Activated CD4-positive, alpha-beta memory T cell treated with anti-CD3 and anti-CD28 coated beads for 36 hours (primary cell): ENCODE results near the gene ANKS1B. TPM values are rescaled to one million over a fixed set of nuclear protein-coding genes. Genes with fewer than 3 reads are reported as not detected.
"Not testable (repeated sequence)": the region's sequence is repeated elsewhere in the genome, so short reads cannot be mapped to it uniquely, and the experiment has no call there.

Experiments used
- CTCF ChIA-PET: fragments of 350-600 bp; sonication (Branson Sonifier 250); formaldehyde crosslinking; loops from one replicate; lab custom pipeline; 2021; ENCODE audit warnings: antibody characterized with exemption, inconsistent platforms; lab: Charles Lee
- POLR2A ChIA-PET: fragments of 350-600 bp; sonication (Branson Sonifier 250); formaldehyde crosslinking; loops from one replicate; lab custom pipeline; 2021; ENCODE audit warnings: antibody characterized with exemption; lab: Charles Lee
- DNase-seq: peaks from one replicate; pipeline ENCODE4 v3.0.0-alpha.2; 2020
- H3K27ac Mint-ChIP-seq: one replicate; pipeline ENCODE4 v1.8.0; 2021; ENCODE audit warnings: mixed read lengths
- H3K27me3 Mint-ChIP-seq: one replicate; pipeline ENCODE4 v1.8.0; 2021; ENCODE audit warnings: mixed read lengths
- H3K36me3 Mint-ChIP-seq: one replicate; pipeline ENCODE4 v1.8.0; 2021; ENCODE audit warnings: mixed read lengths
- H3K4me1 Mint-ChIP-seq: one replicate; pipeline ENCODE4 v1.8.0; 2021; ENCODE audit warnings: low read depth, mixed read lengths
- H3K4me3 Mint-ChIP-seq: one replicate; pipeline ENCODE4 v1.8.0; 2021; ENCODE audit warnings: mild to moderate bottlenecking, mixed read lengths
- H3K9me3 Mint-ChIP-seq: one replicate; pipeline ENCODE4 v1.8.0; 2021; ENCODE audit warnings: mixed read lengths
- intact Hi-C: fragments of 100-400 bp; cut with micrococcal nuclease; formaldehyde crosslinking; loops from one replicate; pipeline ENCODE4 v1.15.1; 2023
- total RNA-seq, 2 experiments: library from RNA; stranded (reverse); gene quantifications; one replicate each; pipeline ENCODE4 v1.2.3, GENCODE V29; 2021

ANKS1B gene
- total RNA-seq, 2 experiments from 2014 or later = 0.97 to 1.0 TPM

DNA sequence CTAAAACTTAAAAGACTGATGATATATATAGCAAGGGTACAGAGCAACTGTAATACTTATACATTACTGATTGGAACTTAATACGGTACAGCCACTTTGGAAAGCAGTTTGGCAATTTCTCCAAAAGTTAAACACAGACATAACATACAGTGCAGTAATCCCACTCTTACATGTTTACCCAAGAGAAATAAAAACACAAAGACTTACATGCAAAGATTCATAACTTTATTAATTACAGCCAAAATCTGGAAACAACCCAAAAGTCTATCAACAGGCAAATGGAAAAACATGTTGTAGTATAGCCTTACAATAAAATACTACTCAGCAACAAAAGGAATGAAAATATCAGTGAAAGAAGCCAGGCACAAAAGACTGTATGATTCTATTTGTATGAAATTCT, 252.6 kb downstream of the ANKS1B start:
- ChIA-PET POLR2A (no interaction called here), CTCF (no interaction called here)
- no peak overlapping the region for H3K4me3 Mint-ChIP-seq
- H3K9me3 Mint-ChIP-seq = peaks cover 12% of the 10 kb centered on the region
- H3K27ac Mint-ChIP-seq = no peak overlapping the region
- DNase-seq = no peak
- no peaks in the 10 kb centered on the region for H3K4me1 Mint-ChIP-seq
- intact Hi-C loops = no loop called here
- H3K36me3 Mint-ChIP-seq = no peaks in the 10 kb centered on the region
- no peaks in the 10 kb centered on the region for H3K27me3 Mint-ChIP-seq

DNA sequence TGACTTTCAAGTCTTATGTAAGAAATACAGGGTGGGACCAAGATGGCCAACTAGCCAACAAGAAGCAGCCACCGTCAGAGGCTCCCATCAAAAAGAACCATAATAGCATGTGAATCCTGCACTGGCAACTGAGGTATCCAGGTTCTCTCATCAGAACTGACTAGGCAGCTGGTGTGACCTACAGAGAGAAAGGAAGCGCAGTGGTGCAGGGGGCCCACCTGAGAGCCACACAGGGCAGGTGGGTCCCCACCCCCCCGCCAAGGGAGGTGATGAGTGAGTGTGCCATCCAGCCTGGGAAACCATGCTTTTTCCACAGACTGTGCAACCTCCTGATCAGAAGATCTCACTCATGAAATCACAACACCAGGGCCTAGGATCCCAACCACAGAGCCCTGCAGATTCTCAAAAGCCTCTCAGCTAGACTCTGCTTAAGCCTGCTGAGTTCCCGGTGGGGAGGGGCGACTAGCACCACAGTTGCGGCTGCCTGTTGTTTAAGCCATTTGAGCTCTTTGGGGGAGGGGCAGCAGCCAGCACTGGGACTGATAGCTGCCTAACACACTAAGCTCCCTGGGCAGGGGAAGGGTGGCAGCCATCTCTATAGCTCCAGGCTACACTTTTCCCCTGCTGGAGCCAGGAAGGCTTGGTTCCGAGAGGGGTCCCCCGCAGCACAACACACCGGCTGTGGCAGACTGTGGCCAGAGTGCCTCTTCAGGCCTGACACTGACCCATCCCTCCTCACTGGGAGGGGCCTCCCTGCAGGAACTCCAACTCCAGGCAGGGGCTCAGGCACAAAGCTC, 261.8 kb downstream of the ANKS1B start:
- DNase-seq = no peak
- ChIA-PET POLR2A (no interaction called here), CTCF (no interaction called here)
- H3K36me3 Mint-ChIP-seq = no peaks in the 10 kb centered on the region
- no peak overlapping the region for H3K27ac Mint-ChIP-seq
- H3K9me3 Mint-ChIP-seq = peaks cover 8% of the 10 kb centered on the region
- no peak overlapping the region for H3K4me3 Mint-ChIP-seq
- no peaks in the 10 kb centered on the region for H3K27me3 Mint-ChIP-seq
- intact Hi-C loops = no loop called here
- H3K4me1 Mint-ChIP-seq = no peaks in the 10 kb centered on the region

DNA sequence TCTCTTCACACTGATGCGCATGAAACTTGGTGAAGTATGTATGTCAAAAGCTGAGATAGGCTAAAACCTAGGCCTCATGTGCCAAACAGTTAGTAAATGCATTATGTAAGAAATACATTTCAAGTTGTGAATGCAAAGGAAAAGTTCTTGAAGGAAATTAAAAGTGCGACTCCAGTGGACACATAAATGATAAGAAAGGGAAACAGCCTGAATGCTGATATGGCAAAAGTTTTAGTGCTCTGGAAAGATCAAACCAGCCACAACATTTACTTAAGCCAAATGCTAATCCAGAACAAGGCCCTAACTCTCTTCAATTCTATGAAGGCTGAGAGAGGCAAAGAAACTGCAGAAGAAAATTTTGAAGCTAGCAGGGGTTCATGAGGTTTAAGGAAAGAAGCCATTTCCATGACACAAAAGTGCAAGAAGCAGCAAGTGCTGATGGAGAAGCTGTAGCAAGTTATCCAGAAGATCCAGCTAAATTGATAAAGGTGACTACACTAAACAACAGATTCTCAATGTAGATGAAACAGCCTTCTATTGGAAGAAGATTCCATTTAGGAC, 262.9 kb downstream of the ANKS1B start:
- intact Hi-C loops = no loop called here
- Mint-ChIP-seq H3K9me3 (peaks cover 3% of the 10 kb centered on the region), H3K27me3 (no peaks in the 10 kb centered on the region), H3K27ac (no peak overlapping the region), H3K4me3 (no peak overlapping the region), H3K4me1 (no peaks in the 10 kb centered on the region), H3K36me3 (no peaks in the 10 kb centered on the region)
- DNase-seq = no peak
- POLR2A ChIA-PET = no interaction called here
- CTCF ChIA-PET = no interaction called here

DNA sequence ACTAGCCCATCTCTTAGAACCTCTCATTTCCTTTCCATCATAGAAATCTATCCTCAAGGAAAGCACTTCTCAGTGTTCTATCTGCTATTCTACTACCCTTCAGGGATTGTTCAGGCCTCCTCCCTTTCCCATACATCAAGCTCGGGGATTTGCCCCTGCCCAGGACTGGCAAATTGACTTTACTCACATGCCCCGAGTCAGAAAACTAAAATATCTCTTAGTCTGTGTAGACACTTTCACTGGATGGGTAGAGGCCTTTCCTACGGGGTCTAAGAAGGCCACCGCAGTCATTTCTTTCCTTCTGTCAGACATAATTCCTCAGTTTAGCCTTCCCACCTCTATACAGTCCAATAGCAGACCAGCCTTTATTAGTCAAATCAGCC, 264.7 kb downstream of the ANKS1B start:
- intact Hi-C loops = not testable (repeated sequence)

DNA sequence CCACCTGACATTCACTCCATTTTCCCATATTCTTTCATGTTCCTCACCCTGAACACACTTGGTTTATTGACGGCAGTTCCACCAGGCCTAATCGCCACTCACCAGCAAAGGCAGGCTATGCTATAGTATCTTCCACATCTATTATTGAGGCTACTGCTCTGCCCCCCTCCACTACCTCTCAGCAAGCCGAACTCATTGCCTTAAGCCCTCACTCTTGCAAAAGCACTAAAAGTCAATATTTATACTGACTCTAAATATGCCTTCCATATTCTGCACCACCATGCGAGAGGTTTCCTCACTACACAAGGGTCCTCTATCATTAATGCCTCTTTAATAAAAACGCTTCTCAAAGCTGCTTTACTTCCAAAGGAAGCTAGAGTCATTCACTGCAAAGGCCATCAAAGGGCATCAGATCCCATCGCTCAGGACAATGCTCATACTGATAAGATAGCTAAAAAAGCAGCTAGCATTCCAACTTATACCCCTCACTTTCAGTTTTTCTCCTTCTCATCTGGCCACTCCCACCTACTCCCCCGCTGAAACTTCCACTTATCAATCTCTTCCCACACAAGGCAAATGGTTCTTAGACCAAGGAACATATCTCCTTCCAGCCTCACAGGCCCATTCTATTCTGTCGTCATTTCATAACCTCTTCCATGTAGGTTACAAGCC, 265.2 kb downstream of the ANKS1B start:
- H3K27ac Mint-ChIP-seq, H3K36me3 Mint-ChIP-seq, H3K27me3 Mint-ChIP-seq, H3K4me1 Mint-ChIP-seq, DNase-seq, intact Hi-C loops, H3K4me3 Mint-ChIP-seq, POLR2A ChIA-PET, H3K9me3 Mint-ChIP-seq, CTCF ChIA-PET: not testable (repeated sequence)

More for the DNA sequence above, 264.7 kb downstream of the ANKS1B start:
- CTCF ChIA-PET, POLR2A ChIA-PET, H3K27ac Mint-ChIP-seq, H3K4me3 Mint-ChIP-seq, H3K36me3 Mint-ChIP-seq, DNase-seq, H3K4me1 Mint-ChIP-seq, H3K27me3 Mint-ChIP-seq, H3K9me3 Mint-ChIP-seq: not testable (repeated sequence)

DNA sequence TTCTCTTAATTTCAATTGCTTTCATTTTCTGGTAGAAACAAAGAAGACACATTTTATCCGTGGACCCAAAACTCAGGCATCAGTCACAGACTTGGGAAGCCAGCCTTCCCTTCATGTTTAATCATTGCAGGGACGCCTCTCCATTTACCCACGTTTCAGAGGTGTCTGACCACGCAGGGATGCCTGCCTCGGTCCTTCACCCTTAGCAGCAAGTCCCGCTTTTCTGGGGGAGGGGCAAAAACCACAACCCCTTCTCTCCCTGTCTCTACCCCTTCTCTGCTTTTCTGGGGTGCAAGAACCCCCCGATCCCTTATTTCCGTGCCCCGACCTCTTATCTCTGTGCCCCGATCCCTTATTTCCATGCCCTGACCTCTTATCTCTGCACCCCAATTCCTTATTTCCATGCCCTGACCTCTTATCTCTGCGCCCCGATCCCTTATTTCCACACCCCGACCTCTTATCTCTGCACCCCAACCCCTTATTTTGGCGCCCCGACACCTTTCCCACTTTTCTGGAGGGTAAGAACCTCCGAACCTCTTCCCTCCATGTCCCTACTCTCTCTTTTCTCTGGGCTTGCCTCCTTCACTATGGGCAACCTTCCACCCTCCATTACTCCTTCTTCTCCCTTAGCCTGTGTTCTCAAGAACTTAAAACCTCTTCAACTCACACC, 268.8 kb downstream of the ANKS1B start:
- CTCF ChIA-PET, H3K27me3 Mint-ChIP-seq, DNase-seq: not testable (repeated sequence)

DNA sequence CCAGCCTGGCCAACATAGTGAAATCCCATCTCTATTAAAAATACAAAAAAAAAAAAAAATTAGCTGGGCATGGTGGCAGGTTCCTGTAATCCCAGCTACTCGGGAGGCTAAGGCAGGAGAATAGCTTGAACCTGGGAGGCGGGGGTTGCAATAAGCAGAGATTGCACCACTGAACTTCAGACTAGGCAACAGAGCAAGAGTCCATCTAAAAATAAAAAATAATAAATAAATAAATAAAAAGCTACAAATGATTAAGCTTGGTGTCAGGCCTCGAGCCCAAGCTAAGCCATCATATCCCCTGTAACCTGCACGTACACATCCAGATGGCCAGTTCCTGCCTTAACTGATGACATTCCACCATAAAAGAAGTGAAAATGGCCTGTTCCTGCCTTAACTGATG, 269.8 kb downstream of the ANKS1B start:
- H3K4me3 Mint-ChIP-seq, DNase-seq, H3K9me3 Mint-ChIP-seq, H3K27me3 Mint-ChIP-seq, H3K36me3 Mint-ChIP-seq, CTCF ChIA-PET, intact Hi-C loops, H3K27ac Mint-ChIP-seq, H3K4me1 Mint-ChIP-seq: not testable (repeated sequence)
- POLR2A ChIA-PET = interaction anchor here (0.6 kb wide), 1 partner anchor 146 kb away, joined by 3 read pairs; no protein-coding TSS in a partner anchor

More for the DNA sequence above, 268.8 kb downstream of the ANKS1B start:
- POLR2A ChIA-PET, H3K36me3 Mint-ChIP-seq, H3K27ac Mint-ChIP-seq, H3K4me3 Mint-ChIP-seq, H3K9me3 Mint-ChIP-seq, H3K4me1 Mint-ChIP-seq, intact Hi-C loops: not testable (repeated sequence)

DNA sequence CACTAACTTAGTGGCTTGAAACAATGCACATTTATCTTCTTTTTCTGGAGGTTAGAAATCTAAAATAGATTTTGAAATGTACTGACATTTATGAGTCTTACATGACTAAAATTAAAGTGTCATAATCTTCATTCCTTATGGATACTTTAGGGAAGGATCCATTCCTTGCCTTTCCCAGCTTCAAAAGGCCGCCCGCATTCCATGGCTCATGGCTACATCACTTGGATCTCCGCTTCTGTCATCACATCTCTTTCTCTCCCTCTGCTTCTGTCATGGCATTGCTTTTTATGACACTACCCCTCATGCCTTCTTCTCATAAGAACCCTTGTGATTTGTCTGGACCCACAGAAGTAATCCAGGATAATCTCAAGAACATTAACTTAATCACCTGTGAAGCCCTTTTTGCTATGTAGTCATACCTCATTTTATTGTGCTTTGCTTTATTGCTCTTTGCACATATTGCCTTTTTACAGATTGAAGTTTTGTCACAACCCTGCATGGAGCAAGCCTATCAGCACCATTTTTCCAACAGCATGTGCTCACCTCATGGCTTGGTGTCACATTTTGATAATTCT, 270.7 kb downstream of the ANKS1B start:
- POLR2A ChIA-PET = no interaction called here
- H3K27ac Mint-ChIP-seq = no peak overlapping the region
- H3K27me3 Mint-ChIP-seq = no peaks in the 10 kb centered on the region
- CTCF ChIA-PET = no interaction called here
- no peaks in the 10 kb centered on the region for H3K36me3 Mint-ChIP-seq
- H3K9me3 Mint-ChIP-seq = peaks cover 2% of the 10 kb centered on the region
- no peak for DNase-seq
- no peaks in the 10 kb centered on the region for H3K4me1 Mint-ChIP-seq
- H3K4me3 Mint-ChIP-seq = no peak overlapping the region
- intact Hi-C loops = no loop called here

DNA sequence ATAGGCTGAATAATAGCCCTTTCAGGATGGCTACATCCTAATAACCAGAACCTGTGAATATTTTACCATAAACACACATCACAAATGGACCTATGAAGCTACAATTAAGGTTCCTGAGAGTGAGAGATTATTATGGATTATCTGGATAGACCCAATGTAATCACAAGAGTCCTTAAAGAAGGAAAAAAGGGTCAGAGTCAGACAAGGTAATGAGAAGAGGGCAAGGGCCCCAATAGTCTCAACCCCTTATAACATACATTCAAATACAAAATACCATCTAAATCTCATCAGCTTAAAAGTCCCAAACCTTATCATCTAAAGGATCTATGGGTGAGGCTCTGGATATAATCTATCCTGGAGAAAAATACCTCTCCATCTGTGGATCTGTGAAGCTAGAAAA, 272.5 kb downstream of the ANKS1B start:
- Mint-ChIP-seq H3K4me1 (no peaks in the 10 kb centered on the region), H3K36me3 (no peaks in the 10 kb centered on the region), H3K9me3 (peaks cover 2% of the 10 kb centered on the region), H3K27me3 (no peaks in the 10 kb centered on the region), H3K4me3 (no peak overlapping the region), H3K27ac (no peak overlapping the region)
- POLR2A ChIA-PET = no interaction called here
- intact Hi-C loops = no loop called here
- DNase-seq = no peak
- CTCF ChIA-PET = no interaction called here

DNA sequence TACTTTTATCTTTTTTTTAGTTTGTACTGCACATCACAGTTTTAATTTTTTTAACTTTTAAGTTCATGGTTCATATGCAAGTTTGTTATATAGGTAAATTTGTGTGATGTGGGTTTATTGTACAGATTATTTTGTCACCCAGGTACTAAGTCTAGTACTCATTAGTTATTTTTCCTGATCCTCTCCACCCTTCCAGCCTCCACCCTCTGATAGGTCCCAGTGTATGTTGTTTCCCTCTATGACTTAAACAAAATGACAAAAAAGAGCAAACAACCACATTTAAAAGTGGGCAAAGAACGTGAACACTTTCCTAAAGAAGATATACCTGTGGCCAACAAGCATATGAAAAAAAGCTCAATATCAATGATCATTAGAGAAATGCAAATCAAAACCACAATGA, 273.5 kb downstream of the ANKS1B start:
- Mint-ChIP-seq H3K9me3 (peaks cover 2% of the 10 kb centered on the region), H3K4me1 (no peaks in the 10 kb centered on the region), H3K4me3 (no peak overlapping the region), H3K36me3 (no peaks in the 10 kb centered on the region), H3K27ac (no peak overlapping the region), H3K27me3 (no peaks in the 10 kb centered on the region)
- ChIA-PET POLR2A (no interaction called here), CTCF (no interaction called here)
- no peak for DNase-seq
- intact Hi-C loops = no loop called here

DNA sequence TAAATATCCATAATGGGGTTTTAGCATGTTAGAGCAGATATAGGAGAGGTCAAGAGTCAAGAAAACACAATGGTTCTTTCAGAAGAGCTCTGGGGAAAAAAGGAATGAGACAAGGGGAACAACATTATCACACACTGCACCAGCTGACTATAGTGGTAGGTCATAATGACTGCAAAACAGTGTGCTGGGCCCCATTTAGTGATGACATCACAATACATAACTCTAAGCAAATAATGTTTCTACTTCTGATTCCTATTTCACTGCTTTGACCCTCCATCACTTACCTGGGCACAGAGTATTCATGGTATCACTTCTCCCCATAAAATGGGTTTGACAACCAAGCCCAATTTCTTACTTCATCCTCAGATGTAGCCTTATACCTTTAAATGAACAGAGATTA, 275.1 kb downstream of the ANKS1B start:
- ChIA-PET CTCF (no interaction called here), POLR2A (no interaction called here)
- no peak overlapping the region for H3K27ac Mint-ChIP-seq
- intact Hi-C loops = no loop called here
- H3K36me3 Mint-ChIP-seq = no peaks in the 10 kb centered on the region
- no peak overlapping the region for H3K4me3 Mint-ChIP-seq
- H3K9me3 Mint-ChIP-seq = peaks cover 5% of the 10 kb centered on the region
- H3K27me3 Mint-ChIP-seq = no peaks in the 10 kb centered on the region
- no peak for DNase-seq
- H3K4me1 Mint-ChIP-seq = no peaks in the 10 kb centered on the region

DNA sequence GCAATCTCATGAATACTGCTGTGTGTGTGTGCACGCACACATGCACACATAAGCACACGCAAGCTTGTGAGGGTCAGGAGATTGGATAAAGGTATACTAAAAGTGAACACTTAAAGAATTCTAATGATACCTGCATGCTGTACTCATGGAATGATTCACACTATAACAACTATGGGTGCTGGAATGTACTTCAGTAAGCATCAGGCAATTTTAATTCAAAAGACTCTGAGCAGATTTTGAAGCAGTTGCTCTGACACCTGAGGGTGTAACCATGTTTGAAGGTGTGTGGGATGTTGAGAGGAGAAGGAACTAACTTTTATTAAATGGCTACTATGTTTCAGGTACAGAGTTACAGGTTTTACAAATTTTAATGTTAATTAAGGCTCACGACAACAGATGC, 275.6 kb downstream of the ANKS1B start:
- Mint-ChIP-seq H3K4me1 (no peaks in the 10 kb centered on the region), H3K36me3 (no peaks in the 10 kb centered on the region), H3K27me3 (no peaks in the 10 kb centered on the region), H3K9me3 (peaks cover 5% of the 10 kb centered on the region), H3K4me3 (no peak overlapping the region), H3K27ac (no peak overlapping the region)
- CTCF ChIA-PET = no interaction called here
- intact Hi-C loops = no loop called here
- no peak for DNase-seq
- POLR2A ChIA-PET = no interaction called here
